ENCODE measurements around the gene DOCK4. TPM values are rescaled to one million over a fixed set of nuclear protein-coding genes. Genes with fewer than 3 reads are reported as not detected.

Gene DOCK4
- total RNA-seq, 1 donor from 2014 or later, result 0.73 TPM

- Mint-ChIP-seq H3K4me3 (no peak overlapping the region), H3K4me1 (no peaks in the 10 kb centered on the region), H3K27me3 (peaks cover 4% of the 10 kb centered on the region), H3K27ac (no peak overlapping the region), H3K36me3 (ENCODE audit: low read depth) (no peaks in the 10 kb centered on the region), H3K9me3 (no peaks in the 10 kb centered on the region)
- ATAC-seq (ENCODE audit: low read depth), result no peak
- CTCF ChIA-PET, result no interaction called here
- POLR2A ChIA-PET, result no interaction called here
- intact Hi-C loops (cut with micrococcal nuclease), result no loop called here
- DNase-seq, result no peak
- TF ChIP-seq CTCF (IDR thresholded peaks at IDR 0.05), result no peak
Observed at GRCh38 chr7:112068967-112069366, 137.2 kb downstream of the DOCK4 start.

GRCh38 chr7:112067632-112068540 is 138.3 kb downstream of the DOCK4 start:
- intact Hi-C loops (cut with micrococcal nuclease), result no loop called here
- no peak for ATAC-seq (ENCODE audit: low read depth)

GRCh38 chr7:112067200-112067599 is 139.0 kb downstream of the DOCK4 start:
- Mint-ChIP-seq H3K27ac (no peak overlapping the region), H3K27me3 (peaks cover 4% of the 10 kb centered on the region), H3K4me1 (no peaks in the 10 kb centered on the region), H3K36me3 (ENCODE audit: low read depth) (no peaks in the 10 kb centered on the region), H3K9me3 (no peaks in the 10 kb centered on the region), H3K4me3 (no peak overlapping the region)
- intact Hi-C loops (cut with micrococcal nuclease), result no loop called here
- POLR2A ChIA-PET, result no interaction called here
- no peak for TF ChIP-seq CTCF (IDR thresholded peaks at IDR 0.05)
- DNase-seq, result no peak
- CTCF ChIA-PET, result no interaction called here
- ATAC-seq (ENCODE audit: low read depth), result no peak

More at GRCh38 chr7:112067632-112068540, 138.3 kb downstream of the DOCK4 start:
- no peak for DNase-seq
- Mint-ChIP-seq H3K36me3 (ENCODE audit: low read depth) (no peaks in the 10 kb centered on the region), H3K27ac (no peak overlapping the region), H3K4me1 (no peaks in the 10 kb centered on the region), H3K27me3 (peaks cover 4% of the 10 kb centered on the region), H3K9me3 (no peaks in the 10 kb centered on the region), H3K4me3 (no peak overlapping the region)
- CTCF ChIA-PET, result no interaction called here
- POLR2A ChIA-PET, result no interaction called here
- no peak for TF ChIP-seq CTCF (IDR thresholded peaks at IDR 0.05)

- POLR2A ChIA-PET, result no interaction called here
- ATAC-seq (ENCODE audit: low read depth) (no peak), DNase-seq (no peak)
- intact Hi-C loops (cut with micrococcal nuclease), result no loop called here
- H3K27ac Mint-ChIP-seq, result no peak overlapping the region
- no peak for TF ChIP-seq CTCF (IDR thresholded peaks at IDR 0.05)
- H3K4me3 Mint-ChIP-seq, result no peak overlapping the region
- H3K9me3 Mint-ChIP-seq, result no peaks in the 10 kb centered on the region
- H3K4me1 Mint-ChIP-seq, result no peaks in the 10 kb centered on the region
- peaks cover 4% of the 10 kb centered on the region for H3K27me3 Mint-ChIP-seq
- CTCF ChIA-PET, result no interaction called here
- H3K36me3 Mint-ChIP-seq (ENCODE audit: low read depth), result no peaks in the 10 kb centered on the region
Observed at GRCh38 chr7:112065758-112066157, 140.4 kb downstream of the DOCK4 start.

GRCh38 chr7:112064627-112065385 is 141.4 kb downstream of the DOCK4 start:
- intact Hi-C loops (cut with micrococcal nuclease), result no loop called here
- CTCF ChIA-PET, result no interaction called here
- DNase-seq, result no peak
- no peak for ATAC-seq (ENCODE audit: low read depth)
- Mint-ChIP-seq H3K27ac (no peak overlapping the region), H3K4me3 (no peak overlapping the region), H3K9me3 (no peaks in the 10 kb centered on the region), H3K27me3 (peaks cover 2% of the 10 kb centered on the region), H3K4me1 (no peaks in the 10 kb centered on the region), H3K36me3 (ENCODE audit: low read depth) (no peaks in the 10 kb centered on the region)
- TF ChIP-seq CTCF (IDR thresholded peaks at IDR 0.05), result no peak
- POLR2A ChIA-PET, result no interaction called here
